Heart right ventricle (tissue), 16 donors: ENCODE data around the gene SV2B. TPM values are rescaled to one million over a fixed set of nuclear protein-coding genes. Genes with fewer than 3 reads are reported as not detected.

Experiments used
- ATAC-seq, 8 donors: fragments of 200-7000 bp; cut with Tn5 transposase; one replicate each; pipeline ENCODE4 v1.9.1; 2020; ENCODE audit warnings: mild to moderate bottlenecking in 8 of 8, moderate library complexity in 8 of 8, moderate number of reproducible peaks in 1 of 8
- DNase-seq, 2 donors: peaks; one replicate each; pipeline ENCODE4 v3.0.0-alpha.2; 2020
- H3K27ac ChIP-seq, 10 donors: fragments of 200-600 bp; sonication (generic) in 2 of 10; one replicate each; pipeline versions ENCODE4 v1.5.0 to v1.8.0; 2020 to 2022; ENCODE audit warnings: mild to moderate bottlenecking in 3 of 10
- H3K27me3 ChIP-seq, 7 donors: fragments of 200-600 bp; one replicate each; pipeline ENCODE4 v1.8.0; 2021 to 2022; ENCODE audit warnings: mild to moderate bottlenecking in 2 of 7
- H3K36me3 ChIP-seq, 9 donors: fragments of 200-600 bp; sonication (generic) in 1 of 9; one replicate each; pipeline versions ENCODE4 v1.5.0 to v1.8.0; 2020 to 2022; ENCODE audit warnings: mild to moderate bottlenecking in 2 of 9
- H3K4me1 ChIP-seq, 9 donors: fragments of 200-600 bp; sonication (generic) in 1 of 9; one replicate each; pipeline versions ENCODE4 v1.5.0 to v1.8.0; 2020 to 2022; ENCODE audit warnings: mild to moderate bottlenecking in 4 of 9
- H3K4me3 ChIP-seq, 10 donors: fragments of 200-600 bp; sonication (generic) in 2 of 10; one replicate each; pipeline versions ENCODE4 v1.5.0 to v1.8.0; 2020 to 2022; ENCODE audit warnings: mild to moderate bottlenecking in 7 of 10, moderate library complexity in 2 of 10
- H3K9me3 ChIP-seq, 11 donors: fragments of 200-600 bp in 10 of 11; sonication (generic) in 2 of 11; one replicate each; pipeline versions ENCODE4 v1.5.0 to v1.8.0; 2013 to 2022; ENCODE audit warnings: mild to moderate bottlenecking in 2 of 11, control low read depth in 1 of 11, moderate library complexity in 1 of 11
- CTCF ChIP-seq, 9 donors: fragments of 200-600 bp; sonication (generic) in 2 of 9; IDR thresholded peaks; one replicate each; pipeline versions ENCODE4 v1.5.0 to v1.8.0; 2021 to 2022; ENCODE audit warnings: antibody characterized with exemption in 9 of 9, mild to moderate bottlenecking in 5 of 9, moderate library complexity in 1 of 9
- WGBS, 2 donors: extraction: QIAGEN DNeasy Blood & Tissue Kit; methylation state at CpG; one replicate each; pipeline ENCODE4 v1.1.7; 2013; ENCODE audit warnings: inconsistent platforms in 1 of 2; 5-methylcytosine and 5-hydroxymethylcytosine counted together
- intact Hi-C, 10 donors: fragments of 100-400 bp; cut with DNase I; formaldehyde crosslinking; loops; one replicate each; pipeline versions ENCODE4 v1.11.1 to v1.14.2; 2022
- polyA plus RNA-seq, 2 donors: library from polyadenylated mRNA; stranded (reverse); fragments of 200-250 nt; gene quantifications; one replicate each; pipeline ENCODE4 v1.2.3, GENCODE V29; 2013
- total RNA-seq, 10 donors: library from RNA; stranded (reverse); fragmentation: NEBNext Ultra II Directional in 3 of 10; extraction: Animal tissue kit (Norgen Biotek cat#: 25700) in 3 of 10; gene quantifications; one replicate each; pipeline versions ENCODE4 v1.2.1 to v1.2.4, GENCODE V29; 2021 to 2023
- donor health status: Arrhythmogenic right ventricular cardiomyopathy.
- donor health status: ischemic (EF 13 %, LVEDD 7.1; RV severe dilation, severe dysfunction).
- donor health status: healthy with polysubstance abuse.
- donor health status: DM: no; HTN: yes; CAD: no.
- donor health status: DM: no; HTN: no; CAD: no.
- donor health status: ischemic (EF 25% LVEDD 6.9; RV normal size, moderate dysfunction).
- donor health status: ischemic (EF 25% LVEDD 5.7; RV mildly dilated, moderate dysfunction).
- donor health status: healthy.
- donor health status: DM: yes; HTN: yes; CAD: no.
- donor health status: Ischemic cardiomyopathy.
- donor health status: ischemic (EF 35%, LVEDD 5.7; RV mildly dilated, moderate dysfunction).
- donor health status: nonischemic (EF 11% LVEDD 7.7; RV severe dilation, severe dysfunction).
- donor health status: DM: yes; HTN: yes; CAD: no.
- donor health status: PGD.
- donor health status: ischemic (EF 29% LVEDD 5.4; RV normal size, mild dysfunction).
- donor health status: nonischemic (EF 23%, LVEDD 6.1; RV moderate dilation, normal function).

Gene SV2B
- total and polyA plus RNA-seq, 12 donors, result 0.29 to 15.7 (median 1.5) TPM

- H3K4me1 ChIP-seq, result peaks cover 0 to 3% (median 0%) of the 10 kb centered on the region in 9 donors
- peak in 3 of 8 donors; percentile 35 to 69 (median 57) for ATAC-seq
- intact Hi-C loops, result loop anchor here in 2 of 10 donors (5.0 to 10.0 kb wide), 2 partner anchors 320 to 788 kb away; no protein-coding TSS in a partner anchor
- H3K27ac ChIP-seq, result no peak overlapping the region
- H3K9me3 ChIP-seq, result no peaks in the 10 kb centered on the region
- no peak for TF ChIP-seq CTCF (IDR thresholded peaks at IDR 0.05)
- H3K36me3 ChIP-seq, result no peaks in the 10 kb centered on the region
- no peaks in the 10 kb centered on the region for H3K27me3 ChIP-seq
- no peak overlapping the region for H3K4me3 ChIP-seq
- WGBS, 2 donors, result 35 to 40% methylated on average over 5 of the region's 5 CpGs
- DNase-seq, result no peak
These were observed 194.7 kb downstream of the SV2B start for GRCh38 chr15:91294795-91295194.

- peaks cover 0 to 10% (median 2%) of the 10 kb centered on the region in 9 donors for H3K4me1 ChIP-seq
- TF ChIP-seq CTCF (IDR thresholded peaks at IDR 0.05), result no peak
- no peaks in the 10 kb centered on the region for H3K36me3 ChIP-seq
- H3K4me3 ChIP-seq, result no peak overlapping the region
- peaks cover 0 to 7% (median 0%) of the 10 kb centered on the region in 7 donors for H3K27me3 ChIP-seq
- ATAC-seq, result no peak
- H3K9me3 ChIP-seq, result no peaks in the 10 kb centered on the region
- H3K27ac ChIP-seq, result no peak overlapping the region
- no peak for DNase-seq
- intact Hi-C loops, result loop anchor here in 2 of 10 donors (5.0 to 10.0 kb wide), 2 partner anchors 317 to 784 kb away; no protein-coding TSS in a partner anchor
- WGBS, 2 donors, result 90 to 92% methylated on average over 6 of the region's 6 CpGs
These were observed 198.0 kb downstream of the SV2B start for GRCh38 chr15:91298101-91298500.

- intact Hi-C loops, result loop anchor here (1.0 to 10.0 kb wide), 19 partner anchors 212 to 780 kb away; partner anchors contain the start of gene SLCO3A1 (in 6 of the 10)
- WGBS, 2 donors, result 20% methylated on average over 11 of the region's 11 CpGs
- no peaks in the 10 kb centered on the region for H3K9me3 ChIP-seq
- H3K27ac ChIP-seq, result no peak overlapping the region
- peak; percentile 44 to 83 (median 74) for TF ChIP-seq CTCF (IDR thresholded peaks at IDR 0.05)
- DNase-seq, result peak in 1 of 2 donors; percentile 48
- peaks cover 0 to 18% (median 7%) of the 10 kb centered on the region in 7 donors for H3K27me3 ChIP-seq
- no peak overlapping the region for H3K4me3 ChIP-seq
- peaks cover 0 to 24% (median 9%) of the 10 kb centered on the region in 9 donors for H3K4me1 ChIP-seq
- ATAC-seq, result peak; percentile 76 to 91 (median 80)
- no peaks in the 10 kb centered on the region for H3K36me3 ChIP-seq
These were observed 202.8 kb downstream of the SV2B start for GRCh38 chr15:91302588-91303439.

- TF ChIP-seq CTCF (IDR thresholded peaks at IDR 0.05), result no peak
- no peaks in the 10 kb centered on the region for H3K36me3 ChIP-seq
- DNase-seq (no peak), ATAC-seq (no peak)
- H3K4me1 ChIP-seq, result peaks cover 0 to 24% (median 9%) of the 10 kb centered on the region in 9 donors
- H3K9me3 ChIP-seq, result no peaks in the 10 kb centered on the region
- peaks cover 0 to 18% (median 7%) of the 10 kb centered on the region in 7 donors for H3K27me3 ChIP-seq
- H3K4me3 ChIP-seq, result peak overlapping the region in 2 of 10 donors; percentile 11 to 18
- peak overlapping the region in 1 of 10 donors; percentile 12 for H3K27ac ChIP-seq
- intact Hi-C loops, result loop anchor here (5.0 to 10.0 kb wide), 15 partner anchors 211 to 778 kb away; partner anchors contain the start of gene SLCO3A1 (in 4 of the 10)
- WGBS, 2 donors, result 84 to 86% methylated on average over 2 of the region's 2 CpGs
These were observed 204.2 kb downstream of the SV2B start for GRCh38 chr15:91304210-91304609.
